ENCODE data around the gene ACKR4.

Gene ACKR4

GRCh38 chr3:132550579-132551305, 46.3 kb upstream of the ACKR4 start:
- no peaks in the 10 kb centered on the region for H3K36me3 ChIP-seq (ENCODE audit: control insufficient read depth, low read length)
- no peaks in the 10 kb centered on the region for H3K9me2 ChIP-seq (replicated peaks; ENCODE audit: control insufficient read depth, low read length)
- no peak overlapping the region for H3K27ac ChIP-seq (ENCODE audit: low read depth, low read length)
- H3K4me3 ChIP-seq (ENCODE audit: low read length): no peak overlapping the region
- H3K9me3 ChIP-seq (ENCODE audit: control insufficient read depth, insufficient read depth, low read length): no peaks in the 10 kb centered on the region
- H4K20me1 ChIP-seq (ENCODE audit: control insufficient read depth, insufficient read depth, low read depth, low read length): no peaks in the 10 kb centered on the region
- H3F3A ChIP-seq (ENCODE audit: control insufficient read depth, insufficient read depth): no peaks in the 10 kb centered on the region
- H3K79me2 ChIP-seq (ENCODE audit: control insufficient read depth, low read length): no peaks in the 10 kb centered on the region
- no peaks in the 10 kb centered on the region for H3K27me3 ChIP-seq (ENCODE audit: control insufficient read depth, low read length)
- peak overlapping the region; percentile 33 for H3K4me2 ChIP-seq (ENCODE audit: low read length)
- TF ChIP-seq, protein P1, sequence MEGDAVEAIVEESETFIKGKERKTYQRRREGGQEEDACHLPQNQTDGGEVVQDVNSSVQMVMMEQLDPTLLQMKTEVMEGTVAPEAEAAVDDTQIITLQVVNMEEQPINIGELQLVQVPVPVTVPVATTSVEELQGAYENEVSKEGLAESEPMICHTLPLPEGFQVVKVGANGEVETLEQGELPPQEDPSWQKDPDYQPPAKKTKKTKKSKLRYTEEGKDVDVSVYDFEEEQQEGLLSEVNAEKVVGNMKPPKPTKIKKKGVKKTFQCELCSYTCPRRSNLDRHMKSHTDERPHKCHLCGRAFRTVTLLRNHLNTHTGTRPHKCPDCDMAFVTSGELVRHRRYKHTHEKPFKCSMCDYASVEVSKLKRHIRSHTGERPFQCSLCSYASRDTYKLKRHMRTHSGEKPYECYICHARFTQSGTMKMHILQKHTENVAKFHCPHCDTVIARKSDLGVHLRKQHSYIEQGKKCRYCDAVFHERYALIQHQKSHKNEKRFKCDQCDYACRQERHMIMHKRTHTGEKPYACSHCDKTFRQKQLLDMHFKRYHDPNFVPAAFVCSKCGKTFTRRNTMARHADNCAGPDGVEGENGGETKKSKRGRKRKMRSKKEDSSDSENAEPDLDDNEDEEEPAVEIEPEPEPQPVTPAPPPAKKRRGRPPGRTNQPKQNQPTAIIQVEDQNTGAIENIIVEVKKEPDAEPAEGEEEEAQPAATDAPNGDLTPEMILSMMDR (IDR thresholded peaks at IDR 0.05; ENCODE audit: low read depth, low read length, poor library complexity, severe bottlenecking): no peak
- no peak for TF ChIP-seq EZH2phosphoT487 (IDR thresholded peaks at IDR 0.05; ENCODE audit: borderline replicate concordance, low read length)
- peaks cover 13% of the 10 kb centered on the region for H3K4me1 ChIP-seq (ENCODE audit: control insufficient read depth, low read length)

GRCh38 chr3:132553826-132554225, 43.2 kb upstream of the ACKR4 start:
- no peak overlapping the region for H3K4me3 ChIP-seq (ENCODE audit: low read length)
- H3F3A ChIP-seq (ENCODE audit: control insufficient read depth, insufficient read depth): no peaks in the 10 kb centered on the region
- H3K4me2 ChIP-seq (ENCODE audit: low read length): no peak overlapping the region

GRCh38 chr3:132554437-132554836, 42.6 kb upstream of the ACKR4 start:
- Histone ChIP-seq H4K20me1 (ENCODE audit: control insufficient read depth, insufficient read depth, low read depth, low read length) (no peaks in the 10 kb centered on the region), H3K4me2 (ENCODE audit: low read length) (no peak overlapping the region), H3K79me2 (ENCODE audit: control insufficient read depth, low read length) (no peaks in the 10 kb centered on the region), H3K4me1 (ENCODE audit: control insufficient read depth, low read length) (peaks cover 13% of the 10 kb centered on the region), H3K27me3 (ENCODE audit: control insufficient read depth, low read length) (no peaks in the 10 kb centered on the region), H3K36me3 (ENCODE audit: control insufficient read depth, low read length) (no peaks in the 10 kb centered on the region), H3K9me2 (replicated peaks; ENCODE audit: control insufficient read depth, low read length) (no peaks in the 10 kb centered on the region), H3F3A (ENCODE audit: control insufficient read depth, insufficient read depth) (no peaks in the 10 kb centered on the region), H3K27ac (ENCODE audit: low read depth, low read length) (no peak overlapping the region), H3K4me3 (ENCODE audit: low read length) (no peak overlapping the region), H3K9me3 (ENCODE audit: control insufficient read depth, insufficient read depth, low read length) (no peaks in the 10 kb centered on the region)
- no peak for TF ChIP-seq EZH2phosphoT487 (IDR thresholded peaks at IDR 0.05; ENCODE audit: borderline replicate concordance, low read length)
- TF ChIP-seq, protein P1 (IDR thresholded peaks at IDR 0.05; ENCODE audit: low read depth, low read length, poor library complexity, severe bottlenecking): no peak

More at GRCh38 chr3:132553826-132554225, 43.2 kb upstream of the ACKR4 start:
- TF ChIP-seq, protein P1 (IDR thresholded peaks at IDR 0.05; ENCODE audit: low read depth, low read length, poor library complexity, severe bottlenecking): no peak
- TF ChIP-seq EZH2phosphoT487 (IDR thresholded peaks at IDR 0.05; ENCODE audit: borderline replicate concordance, low read length): no peak
- Histone ChIP-seq H3K9me2 (replicated peaks; ENCODE audit: control insufficient read depth, low read length) (no peaks in the 10 kb centered on the region), H3K36me3 (ENCODE audit: control insufficient read depth, low read length) (no peaks in the 10 kb centered on the region), H3K27me3 (ENCODE audit: control insufficient read depth, low read length) (no peaks in the 10 kb centered on the region), H3K79me2 (ENCODE audit: control insufficient read depth, low read length) (no peaks in the 10 kb centered on the region), H3K27ac (ENCODE audit: low read depth, low read length) (no peak overlapping the region), H4K20me1 (ENCODE audit: control insufficient read depth, insufficient read depth, low read depth, low read length) (no peaks in the 10 kb centered on the region), H3K9me3 (ENCODE audit: control insufficient read depth, insufficient read depth, low read length) (no peaks in the 10 kb centered on the region), H3K4me1 (ENCODE audit: control insufficient read depth, low read length) (peaks cover 13% of the 10 kb centered on the region)
